Measurements from ENCODE around the gene ATP2B1. TPM values are rescaled to one million over a fixed set of nuclear protein-coding genes. Genes with fewer than 3 reads are reported as not detected.

The ATP2B1 gene
- total RNA-seq, 1 donor from 2014 or later, result 24.6 TPM

- Histone ChIP-seq H3K27me3 (no peaks in the 10 kb centered on the region), H3K36me3 (no peaks in the 10 kb centered on the region), H3K4me1 (peaks cover 20% of the 10 kb centered on the region), H3K27ac (no peak overlapping the region), H3K9me3 (no peaks in the 10 kb centered on the region), H3K4me3 (no peak overlapping the region)
- DNase-seq (ENCODE audit: extremely low spot score in 2 of 2), result no peak
- no peak for TF ChIP-seq POLR2A (IDR thresholded peaks at IDR 0.05)
- TF ChIP-seq CTCF (IDR thresholded peaks at IDR 0.05), result no peak
- TF ChIP-seq POLR2AphosphoS5 (IDR thresholded peaks at IDR 0.05; ENCODE audit: insufficient read depth in 1 of 2, low read depth in 1 of 2), result no peak
- intact Hi-C loops (cut with DNase I), result loop anchor here (10.0 kb wide), 1 partner anchor 1409 kb away; the partner anchor contains the start of gene CCER1
Measured at GRCh38 chr12:89546151-89546550, 162.5 kb downstream of the ATP2B1 start.

GRCh38 chr12:89544681-89545184 lies 163.9 kb downstream of the ATP2B1 start:
- Histone ChIP-seq H3K4me3 (no peak overlapping the region), H3K36me3 (no peaks in the 10 kb centered on the region), H3K27me3 (no peaks in the 10 kb centered on the region), H3K27ac (no peak overlapping the region), H3K4me1 (peaks cover 20% of the 10 kb centered on the region), H3K9me3 (no peaks in the 10 kb centered on the region)
- no peak for DNase-seq (ENCODE audit: extremely low spot score in 2 of 2)
- TF ChIP-seq POLR2A (IDR thresholded peaks at IDR 0.05) (no peak), POLR2AphosphoS5 (IDR thresholded peaks at IDR 0.05; ENCODE audit: insufficient read depth in 1 of 2, low read depth in 1 of 2) (no peak)
- intact Hi-C loops (cut with DNase I), result loop anchor here (10.0 kb wide), 1 partner anchor 1410 kb away; the partner anchor contains the start of gene CCER1

GRCh38 chr12:89544022-89544421 lies 164.6 kb downstream of the ATP2B1 start:
- Histone ChIP-seq H3K4me1 (peaks cover 20% of the 10 kb centered on the region), H3K27ac (no peak overlapping the region), H3K36me3 (no peaks in the 10 kb centered on the region), H3K9me3 (no peaks in the 10 kb centered on the region), H3K4me3 (no peak overlapping the region), H3K27me3 (no peaks in the 10 kb centered on the region)
- no peak for DNase-seq (ENCODE audit: extremely low spot score in 2 of 2)
- intact Hi-C loops (cut with DNase I), result loop anchor here (10.0 kb wide), 1 partner anchor 1411 kb away; the partner anchor contains the start of gene CCER1
- TF ChIP-seq CTCF (IDR thresholded peaks at IDR 0.05) (no peak), POLR2A (IDR thresholded peaks at IDR 0.05) (no peak), POLR2AphosphoS5 (IDR thresholded peaks at IDR 0.05; ENCODE audit: insufficient read depth in 1 of 2, low read depth in 1 of 2) (no peak)

- DNase-seq (ENCODE audit: extremely low spot score in 2 of 2), result no peak
- no peaks in the 10 kb centered on the region for H3K36me3 ChIP-seq
- peaks cover 20% of the 10 kb centered on the region for H3K4me1 ChIP-seq
- intact Hi-C loops (cut with DNase I), result loop anchor here (10.0 kb wide), 1 partner anchor 1412 kb away; the partner anchor contains the start of gene CCER1
- H3K9me3 ChIP-seq, result no peaks in the 10 kb centered on the region
- TF ChIP-seq CTCF (IDR thresholded peaks at IDR 0.05), result peak; percentile 57 to 79 (median 67)
- no peak for TF ChIP-seq POLR2A (IDR thresholded peaks at IDR 0.05)
- no peak for TF ChIP-seq POLR2AphosphoS5 (IDR thresholded peaks at IDR 0.05; ENCODE audit: insufficient read depth in 1 of 2, low read depth in 1 of 2)
- no peak overlapping the region for H3K27ac ChIP-seq
- no peak overlapping the region for H3K4me3 ChIP-seq
- H3K27me3 ChIP-seq, result no peaks in the 10 kb centered on the region
Measured at GRCh38 chr12:89542912-89543592, 165.6 kb downstream of the ATP2B1 start.

- H3K4me3 ChIP-seq, result no peak overlapping the region
- no peak for TF ChIP-seq CTCF (IDR thresholded peaks at IDR 0.05)
- no peak for TF ChIP-seq POLR2AphosphoS5 (IDR thresholded peaks at IDR 0.05; ENCODE audit: insufficient read depth in 1 of 2, low read depth in 1 of 2)
- no peak for TF ChIP-seq POLR2A (IDR thresholded peaks at IDR 0.05)
- H3K27me3 ChIP-seq, result no peaks in the 10 kb centered on the region
- no peak for DNase-seq (ENCODE audit: extremely low spot score in 2 of 2)
- no peak overlapping the region for H3K27ac ChIP-seq
- intact Hi-C loops (cut with DNase I), result loop anchor here (10.0 kb wide), 1 partner anchor 1413 kb away; the partner anchor contains the start of gene CCER1
- no peaks in the 10 kb centered on the region for H3K36me3 ChIP-seq
- H3K9me3 ChIP-seq, result no peaks in the 10 kb centered on the region
- peaks cover 20% of the 10 kb centered on the region for H3K4me1 ChIP-seq
Measured at GRCh38 chr12:89542236-89542635, 166.4 kb downstream of the ATP2B1 start.
